GM12891 (cell line): Measurements from ENCODE around the gene RETN.

Experiments
- DNase-seq: peaks from one replicate; pipeline ENCODE4 v3.0.0; 2011; ENCODE audit warnings: low spot score; ENCODE audit not compliant: insufficient read length
- FAIRE-seq: peaks from 2 replicates; lab custom pipeline; 2011; peaks lifted over from hg19 to GRCh38; lab: Jason Lieb, UNC
- PAX5 ChIP-seq: IDR thresholded peaks from 2 replicates; pipeline ENCODE4 v1.6.1; 2011; ENCODE audit warnings: low read length, moderate library complexity, mild to moderate bottlenecking; ENCODE audit not compliant: insufficient read depth, severe bottlenecking
- POLR2A ChIP-seq: IDR thresholded peaks from 2 replicates; pipeline ENCODE4 v1.6.1; 2011; ENCODE audit warnings: low read depth, low read length, control low read depth
- POLR2AphosphoS5 ChIP-seq: IDR thresholded peaks from 2 replicates; pipeline ENCODE4 v1.6.1; 2011; ENCODE audit warnings: low read depth, low read length, control low read depth
- POU2F2 ChIP-seq: IDR thresholded peaks from 2 replicates; pipeline ENCODE4 v1.6.1; 2011; ENCODE audit warnings: low read depth, mild to moderate bottlenecking, control low read depth, low read length, moderate library complexity
- SPI1 ChIP-seq: IDR thresholded peaks from 2 replicates; pipeline ENCODE4 v1.6.1; 2011; ENCODE audit warnings: low read depth, low read length, control low read depth
- TAF1 ChIP-seq: IDR thresholded peaks from 2 replicates; pipeline ENCODE4 v1.6.1; 2011; ENCODE audit warnings: low read depth, low read length, control low read depth

The RETN gene

GRCh38 chr19:7672522-7672921, 3.7 kb downstream of the RETN start:
- DNase-seq (no peak), FAIRE-seq (no peak)

GRCh38 chr19:7674010-7675005, 5.5 kb downstream of the RETN start:
- TF ChIP-seq POLR2AphosphoS5, result no peak
- no peak for TF ChIP-seq PAX5
- no peak for TF ChIP-seq TAF1
- TF ChIP-seq POLR2A, result no peak
- no peak for FAIRE-seq
- no peak for DNase-seq

More at GRCh38 chr19:7672522-7672921, 3.7 kb downstream of the RETN start:
- TF ChIP-seq POLR2A (no peak), SPI1 (no peak), PAX5 (no peak), POU2F2 (no peak), TAF1 (no peak), POLR2AphosphoS5 (no peak)

GRCh38 chr19:7676376-7676775, 7.5 kb downstream of the RETN start:
- FAIRE-seq, result peak; percentile 70

GRCh38 chr19:7676854-7677253, 8.0 kb downstream of the RETN start, which contains the start of gene MCEMP1:
MCEMP1 (plus strand) TSS chr19:7677090; CDS start chr19:7677121, 31 bp downstream.
- FAIRE-seq, result no peak
- TF ChIP-seq POU2F2 (no peak), SPI1 (no peak), PAX5 (no peak), POLR2AphosphoS5 (no peak), TAF1 (no peak), POLR2A (no peak)
- DNase-seq, result no peak

More at GRCh38 chr19:7676376-7676775, 7.5 kb downstream of the RETN start:
- DNase-seq, result no peak
- TF ChIP-seq POLR2A (no peak), POLR2AphosphoS5 (no peak), POU2F2 (no peak), TAF1 (no peak), SPI1 (no peak), PAX5 (no peak)

GRCh38 chr19:7677669-7678311, 8.9 kb downstream of the RETN start:
- peak; percentile 43 for FAIRE-seq
- no peak for DNase-seq
- no peak for TF ChIP-seq SPI1

DNA sequence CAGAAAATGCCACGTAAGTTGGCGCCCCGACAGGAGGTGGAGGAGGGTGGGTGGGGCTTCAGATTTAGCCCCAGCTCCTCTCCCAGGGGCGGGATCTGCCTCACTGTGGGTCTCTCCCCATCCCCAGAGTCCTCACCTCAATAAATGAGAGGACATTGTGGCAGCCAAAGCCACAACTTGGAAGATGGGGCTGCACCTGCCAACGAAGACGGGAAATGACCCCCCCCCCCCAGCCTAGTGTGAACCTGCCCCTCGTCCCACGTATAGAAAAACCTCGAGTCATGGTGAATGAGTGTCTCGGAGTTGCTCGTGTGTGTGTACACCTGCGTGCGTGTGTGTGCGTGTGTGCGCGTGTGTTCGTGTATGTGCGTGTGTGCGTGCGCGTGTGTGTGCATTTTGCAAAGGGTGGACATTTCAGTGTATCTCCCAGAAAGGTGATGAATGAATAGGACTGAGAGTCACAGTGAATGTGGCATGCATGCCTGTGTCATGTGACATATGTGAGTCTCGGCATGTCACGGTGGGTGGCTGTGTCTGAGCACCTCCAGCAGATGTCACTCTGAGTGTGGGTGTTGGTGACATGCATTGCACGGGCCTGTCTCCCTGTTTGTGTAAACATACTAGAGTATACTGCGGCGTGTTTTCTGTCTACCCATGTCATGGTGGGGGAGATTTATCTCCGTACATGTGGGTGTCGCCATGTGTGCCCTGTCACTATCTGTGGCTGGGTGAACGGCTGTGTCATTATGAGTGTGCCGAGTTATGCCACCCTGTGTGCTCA, 10.3 kb downstream of the RETN start:
- FAIRE-seq (peak; percentile 98), DNase-seq (no peak)
- TF ChIP-seq PAX5, result peak; percentile 78
- TF ChIP-seq POU2F2, result peak; percentile 81
- TF ChIP-seq TAF1, result no peak

DNA sequence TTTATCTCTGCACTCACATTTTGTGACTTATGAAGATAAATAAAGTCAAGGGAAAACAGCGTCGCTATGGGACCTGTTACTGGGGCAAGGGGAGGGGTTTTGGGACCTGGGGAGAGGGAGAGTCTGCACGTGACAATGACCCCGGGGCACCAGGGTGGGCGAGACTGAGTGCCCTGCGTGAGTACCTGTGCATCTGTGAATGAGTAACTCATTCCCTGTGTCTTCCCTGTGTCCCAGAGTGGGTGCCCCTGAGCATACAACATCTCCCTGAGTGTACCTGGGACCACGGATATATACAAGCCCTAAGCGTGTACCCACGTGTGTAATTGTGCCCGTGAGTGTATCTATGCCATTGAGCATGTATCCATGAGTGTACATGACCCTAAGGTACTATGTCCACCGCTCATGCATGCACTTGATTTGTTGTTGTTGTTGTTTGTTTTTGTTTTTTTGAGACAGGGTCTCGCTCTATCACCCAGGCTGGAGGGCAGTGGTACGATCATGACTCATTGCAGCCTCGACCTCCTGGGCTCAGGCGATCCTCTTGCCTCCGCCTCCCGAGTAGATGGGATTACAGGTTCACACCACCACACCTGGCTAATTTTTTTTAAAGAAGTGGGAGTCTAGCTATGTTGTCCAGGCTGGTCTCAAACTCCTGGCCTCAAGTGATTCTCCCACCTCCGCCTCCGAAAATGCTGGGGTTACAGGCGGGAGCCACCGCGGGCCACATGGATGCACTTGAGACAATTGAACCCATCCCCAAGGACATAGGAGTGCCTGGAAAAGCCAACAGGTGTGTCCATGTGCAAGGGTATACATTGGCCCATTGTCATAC, 11.1 kb downstream of the RETN start:
- TF ChIP-seq POU2F2, result no peak
- TF ChIP-seq SPI1, result no peak
- no peak for TF ChIP-seq PAX5
- no peak for TF ChIP-seq POLR2AphosphoS5
- no peak for TF ChIP-seq TAF1
- DNase-seq (no peak), FAIRE-seq (no peak)

DNA sequence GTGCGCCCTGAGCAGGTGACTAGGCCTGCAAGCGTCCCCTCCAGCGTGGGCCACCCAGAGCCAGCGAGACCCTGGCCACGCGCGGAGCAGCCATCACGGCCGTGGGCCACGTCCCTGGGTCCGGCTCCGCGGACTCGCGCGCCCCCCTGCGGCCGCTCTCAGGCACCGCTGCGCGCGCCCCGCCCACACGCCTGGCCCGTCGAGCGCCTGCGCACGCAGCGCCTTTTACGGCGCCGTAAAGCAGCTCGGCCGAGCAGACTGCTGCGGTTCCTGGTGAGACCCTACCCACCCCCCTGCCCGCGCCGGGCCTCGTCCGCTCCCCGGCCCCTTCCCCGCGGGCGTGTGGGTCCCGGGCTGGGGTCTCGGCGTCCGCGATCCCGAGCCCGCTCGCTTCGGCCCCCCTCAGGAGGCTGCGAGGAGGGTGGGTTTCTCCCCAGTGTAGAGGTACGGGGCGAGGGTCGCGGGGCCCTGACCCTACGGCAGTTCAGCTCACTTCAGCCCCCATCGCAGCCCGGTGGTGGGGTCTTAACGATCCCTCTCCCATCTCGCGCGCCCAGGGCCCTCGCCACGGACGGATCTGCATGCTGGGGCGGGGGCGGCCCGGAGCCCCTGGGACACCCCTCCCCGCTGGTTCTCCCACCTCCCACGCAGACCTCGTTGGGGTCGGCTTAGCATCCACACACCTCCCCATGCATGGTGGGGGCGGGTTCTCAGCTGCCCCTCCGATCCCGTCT, 11.9 kb downstream of the RETN start, which contains the start of gene TRAPPC5:
Gene TRAPPC5, plus strand, starts transcription at position 228 of the 734 bp plus-strand sequence. CDS start 1,421 bp downstream, outside the sequence.
- TF ChIP-seq PAX5 (no peak), POLR2A (peak; percentile 21; the same call in 1 of the 2 replicates)
- peak; percentile 80 for DNase-seq
- peak; percentile 98 for FAIRE-seq
